Activated CD8-positive, alpha-beta memory T cell treated with anti-CD3 and anti-CD28 coated beads, Interleukin-2, amount 10 ng/mL, durations not matched to agents 7 days and 5 days (primary cell): ENCODE results near the gene GNL3. TPM values are rescaled to one million over a fixed set of nuclear protein-coding genes. Genes with fewer than 3 reads are reported as not detected.
"Not testable (repeated sequence)": the region's sequence is repeated elsewhere in the genome, so short reads cannot be mapped to it uniquely, and the experiment has no call there.

Experiments used
- ATAC-seq: fragments of 150-1000 bp; cut with Tn5 transposase; one replicate; pipeline ENCODE4 v1.10.0; 2021; ENCODE audit warnings: moderate library complexity
- CTCF ChIA-PET: fragments of 350-600 bp; sonication (Branson Sonifier 250); formaldehyde crosslinking; loops from one replicate; lab custom pipeline; 2021; ENCODE audit warnings: antibody characterized with exemption; lab: Charles Lee
- DNase-seq: peaks from one replicate; pipeline ENCODE4 v3.0.0-alpha.2; 2020
- H3K27ac Mint-ChIP-seq: one replicate; pipeline ENCODE4 v1.8.0; 2021; ENCODE audit warnings: mild to moderate bottlenecking, mixed read lengths
- H3K27me3 Mint-ChIP-seq: one replicate; pipeline ENCODE4 v1.8.0; 2021; ENCODE audit warnings: mixed read lengths
- H3K36me3 Mint-ChIP-seq: one replicate; pipeline ENCODE4 v1.8.0; 2021; ENCODE audit warnings: mild to moderate bottlenecking, mixed read lengths
- H3K4me1 Mint-ChIP-seq: one replicate; pipeline ENCODE4 v1.8.0; 2021; ENCODE audit warnings: mixed read lengths
- H3K4me3 Mint-ChIP-seq: one replicate; pipeline ENCODE4 v1.8.0; 2021; ENCODE audit warnings: mild to moderate bottlenecking, moderate library complexity, mixed read lengths
- H3K9me3 Mint-ChIP-seq: one replicate; pipeline ENCODE4 v1.8.0; 2022; ENCODE audit warnings: low read depth, mixed read lengths
- total RNA-seq, 2 experiments: library from RNA; stranded (reverse); gene quantifications; one replicate each; pipeline ENCODE4 v1.2.3, GENCODE V29; 2021

GNL3 gene
- total RNA-seq, 2 experiments from 2014 or later: 86.8 to 116 TPM

- H3K27ac Mint-ChIP-seq, H3K9me3 Mint-ChIP-seq, DNase-seq, H3K27me3 Mint-ChIP-seq, H3K4me3 Mint-ChIP-seq, CTCF ChIA-PET, ATAC-seq: not testable (repeated sequence)
- H3K4me1 Mint-ChIP-seq: peaks cover 35% of the 10 kb centered on the region
- peaks cover 56% of the 10 kb centered on the region for H3K36me3 Mint-ChIP-seq
Measured at GRCh38 chr3:52676201-52676600, 9.6 kb upstream of the GNL3 start.

GRCh38 chr3:52678265-52679198 lies 7.3 kb upstream of the GNL3 start:
- Mint-ChIP-seq H3K27ac (no peak overlapping the region), H3K4me3 (no peak overlapping the region), H3K4me1 (peaks cover 39% of the 10 kb centered on the region), H3K27me3 (no peaks in the 10 kb centered on the region), H3K9me3 (no peaks in the 10 kb centered on the region), H3K36me3 (peaks cover 52% of the 10 kb centered on the region)
- no peak for ATAC-seq
- CTCF ChIA-PET: interaction anchor here (1.1 kb wide), 1 partner anchor 229 kb away, joined by 3 read pairs; no protein-coding TSS in a partner anchor
- no peak for DNase-seq

DNA sequence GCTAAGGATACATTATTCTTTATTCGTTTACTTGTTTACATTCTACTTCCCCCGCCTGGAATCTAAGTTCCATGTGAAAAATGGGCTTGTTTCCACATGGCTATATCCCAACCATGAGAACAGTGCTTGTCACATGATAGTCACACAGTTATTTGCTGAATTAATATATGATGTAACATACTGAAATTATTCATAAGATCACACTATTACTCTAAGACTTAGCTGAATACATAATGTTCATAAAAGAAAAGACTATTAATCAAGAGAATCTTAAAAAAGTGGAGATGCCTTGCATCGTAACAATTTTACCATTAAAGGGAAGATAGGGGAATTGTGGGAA lies 6.7 kb upstream of the GNL3 start:
- Mint-ChIP-seq H3K9me3 (no peaks in the 10 kb centered on the region), H3K36me3 (peaks cover 52% of the 10 kb centered on the region), H3K27me3 (no peaks in the 10 kb centered on the region), H3K4me3 (no peak overlapping the region), H3K27ac (peak overlapping the region; percentile 30), H3K4me1 (peaks cover 46% of the 10 kb centered on the region)
- ATAC-seq (no peak), DNase-seq (no peak)
- CTCF ChIA-PET: no interaction called here

DNA sequence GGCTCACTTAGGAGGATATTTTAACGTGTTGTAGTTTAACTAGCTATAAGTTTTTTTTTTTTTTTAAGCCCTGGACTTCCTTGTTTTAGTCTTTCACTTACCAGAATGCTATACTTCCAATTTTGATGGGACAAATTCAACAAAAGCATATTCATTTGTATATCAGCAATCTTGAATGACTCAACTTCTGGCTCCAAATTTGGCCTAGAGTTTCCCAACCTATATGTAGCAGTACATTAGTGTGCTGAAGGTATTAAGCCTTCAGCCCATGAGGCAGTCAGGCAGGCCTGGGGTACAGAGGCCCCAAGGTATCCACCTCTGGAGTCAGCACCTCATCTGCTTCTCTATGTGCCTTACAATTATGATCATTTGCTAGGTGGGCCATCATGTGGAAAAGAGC lies 6.0 kb upstream of the GNL3 start:
- H3K36me3 Mint-ChIP-seq: peaks cover 53% of the 10 kb centered on the region
- ATAC-seq: no peak
- H3K27ac Mint-ChIP-seq: no peak overlapping the region
- CTCF ChIA-PET: no interaction called here
- no peak for DNase-seq
- no peak overlapping the region for H3K4me3 Mint-ChIP-seq
- no peaks in the 10 kb centered on the region for H3K27me3 Mint-ChIP-seq
- peaks cover 52% of the 10 kb centered on the region for H3K4me1 Mint-ChIP-seq
- H3K9me3 Mint-ChIP-seq: no peaks in the 10 kb centered on the region

DNA sequence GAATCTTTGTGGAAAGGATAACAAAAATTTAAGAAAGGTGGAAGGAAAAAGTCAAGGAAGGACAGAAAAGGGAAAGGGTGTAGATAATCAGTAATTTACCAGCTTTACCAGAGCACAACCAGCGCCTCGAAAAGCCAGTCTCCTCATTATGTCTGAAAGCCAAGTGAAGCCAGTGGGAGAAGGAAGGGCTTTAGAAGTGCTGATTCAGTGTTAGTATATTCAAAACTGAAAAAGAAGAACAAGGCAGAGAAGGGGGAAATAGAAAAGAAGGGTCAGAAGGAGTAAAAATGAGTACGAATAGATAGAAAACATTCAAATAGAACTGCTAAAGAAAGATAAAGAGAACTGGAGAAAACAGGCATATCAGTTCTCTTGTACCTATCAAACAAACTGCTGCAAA lies 4.2 kb upstream of the GNL3 start:
- Mint-ChIP-seq H3K9me3 (no peaks in the 10 kb centered on the region), H3K4me3 (no peak overlapping the region), H3K4me1 (peaks cover 58% of the 10 kb centered on the region), H3K36me3 (peaks cover 44% of the 10 kb centered on the region), H3K27ac (peak overlapping the region; percentile 65), H3K27me3 (no peaks in the 10 kb centered on the region)
- no peak for DNase-seq
- ATAC-seq: no peak
- CTCF ChIA-PET: interaction anchor here (0.6 to 1.0 kb wide), 2 partner anchors 129 to 135 kb away, joined by 3 to 4 read pairs; no protein-coding TSS in a partner anchor

DNA sequence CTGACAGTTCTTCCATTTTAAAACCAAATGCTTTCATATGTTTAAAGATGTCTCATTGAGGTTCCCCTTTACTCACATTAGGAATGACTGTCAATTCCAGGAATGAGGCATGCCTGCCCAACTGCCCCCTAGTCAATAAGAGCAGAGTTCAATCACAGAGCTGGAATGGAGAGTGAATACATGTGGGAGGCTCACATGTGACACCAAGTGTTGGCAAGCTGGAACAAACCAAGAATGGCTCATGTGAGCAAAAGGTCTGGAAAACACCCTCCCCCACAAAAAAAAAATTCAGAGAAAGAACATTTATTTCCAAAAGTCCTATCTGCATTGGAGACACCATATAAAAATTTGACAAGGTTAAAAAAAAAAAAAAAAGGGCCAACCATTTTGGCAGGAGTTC lies 3.8 kb upstream of the GNL3 start:
- CTCF ChIA-PET: interaction anchor here (0.6 to 1.0 kb wide), 2 partner anchors 129 to 135 kb away, joined by 3 to 4 read pairs; no protein-coding TSS in a partner anchor
- Mint-ChIP-seq H3K36me3 (peaks cover 43% of the 10 kb centered on the region), H3K27ac (peak overlapping the region; percentile 65), H3K27me3 (no peaks in the 10 kb centered on the region), H3K9me3 (no peaks in the 10 kb centered on the region), H3K4me1 (peaks cover 62% of the 10 kb centered on the region), H3K4me3 (no peak overlapping the region)
- ATAC-seq (no peak), DNase-seq (no peak)

GRCh38 chr3:52683611-52684010 lies 2.2 kb upstream of the GNL3 start:
- Mint-ChIP-seq H3K4me1 (peaks cover 78% of the 10 kb centered on the region), H3K36me3 (peaks cover 49% of the 10 kb centered on the region), H3K9me3 (no peaks in the 10 kb centered on the region), H3K27me3 (no peaks in the 10 kb centered on the region), H3K4me3 (no peak overlapping the region), H3K27ac (no peak overlapping the region)
- DNase-seq (no peak), ATAC-seq (no peak)
- CTCF ChIA-PET: no interaction called here

- DNase-seq (no peak), ATAC-seq (no peak)
- no peaks in the 10 kb centered on the region for H3K9me3 Mint-ChIP-seq
- H3K4me1 Mint-ChIP-seq: peaks cover 78% of the 10 kb centered on the region
- H3K4me3 Mint-ChIP-seq: peak overlapping the region; percentile 83
- no peaks in the 10 kb centered on the region for H3K27me3 Mint-ChIP-seq
- peaks cover 51% of the 10 kb centered on the region for H3K36me3 Mint-ChIP-seq
- CTCF ChIA-PET: no interaction called here
- peak overlapping the region; percentile 88 for H3K27ac Mint-ChIP-seq
Measured at GRCh38 chr3:52684184-52684583, 1.6 kb upstream of the GNL3 start.

DNA sequence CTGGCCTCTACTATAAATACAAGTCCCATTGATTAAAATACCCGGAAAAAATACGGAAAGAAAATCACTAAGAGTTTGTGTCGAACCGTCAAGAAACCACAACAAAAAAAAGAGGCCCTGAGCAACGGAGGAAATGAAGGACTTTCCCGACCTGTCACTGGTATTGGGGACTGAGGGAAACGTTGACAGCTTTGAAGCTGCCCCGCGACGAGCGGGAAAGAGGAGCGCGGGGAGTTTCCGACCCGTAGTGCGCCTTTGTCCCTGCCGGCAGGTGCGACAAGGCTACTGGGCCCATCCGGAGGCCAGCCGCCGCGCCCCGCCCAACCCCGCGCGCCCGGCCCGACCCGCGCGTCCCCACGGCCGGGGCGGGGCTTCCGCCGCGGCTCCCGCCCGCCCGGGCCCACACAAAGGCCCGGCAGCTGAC lies 535 bp upstream of the GNL3 start:
- Mint-ChIP-seq H3K4me1 (peaks cover 77% of the 10 kb centered on the region), H3K4me3 (peak overlapping the region; percentile 93), H3K27ac (peak overlapping the region; percentile 88), H3K9me3 (no peaks in the 10 kb centered on the region), H3K36me3 (peaks cover 50% of the 10 kb centered on the region), H3K27me3 (no peaks in the 10 kb centered on the region)
- DNase-seq (peak; percentile 86), ATAC-seq (peak; percentile 82)
- CTCF ChIA-PET: interaction anchor here (0.8 kb wide), 1 partner anchor 158 kb away, joined by 3 read pairs; no protein-coding TSS in a partner anchor

DNA sequence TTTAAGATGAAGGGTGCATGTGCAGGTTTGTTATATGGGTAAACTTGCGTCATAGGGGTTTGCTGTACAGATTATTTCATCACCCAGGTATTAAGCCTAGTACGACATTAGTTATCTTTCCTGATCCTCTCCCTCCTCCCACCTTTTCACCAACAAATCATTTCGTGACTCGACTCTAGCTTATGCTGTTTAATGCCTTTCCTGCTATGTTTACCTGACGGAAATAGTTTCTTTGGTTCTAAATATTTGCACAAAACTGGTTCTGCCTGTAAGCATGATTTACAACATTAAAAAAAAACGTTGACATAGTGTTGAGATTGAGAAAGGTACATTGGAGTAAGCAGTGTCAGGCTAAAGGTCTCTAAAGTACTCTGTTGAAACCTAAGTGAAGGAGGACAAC lies 2.4 kb downstream of the GNL3 start:
- H3K36me3 Mint-ChIP-seq: peaks cover 58% of the 10 kb centered on the region
- H3K4me1 Mint-ChIP-seq: peaks cover 66% of the 10 kb centered on the region
- H3K9me3 Mint-ChIP-seq: no peaks in the 10 kb centered on the region
- ATAC-seq (no peak), DNase-seq (no peak)
- H3K27ac Mint-ChIP-seq: peak overlapping the region; percentile 40
- H3K4me3 Mint-ChIP-seq: no peak overlapping the region
- H3K27me3 Mint-ChIP-seq: no peaks in the 10 kb centered on the region
- CTCF ChIA-PET: interaction anchor here (1.2 to 2.0 kb wide), 3 partner anchors 8 to 55 kb away, joined by 4 read pairs; no protein-coding TSS in a partner anchor

- CTCF ChIA-PET: interaction anchor here (2.0 kb wide), 1 partner anchor 54 kb away, joined by 4 read pairs; no protein-coding TSS in a partner anchor
- peaks cover 58% of the 10 kb centered on the region for H3K4me1 Mint-ChIP-seq
- peak overlapping the region; percentile 66 for H3K27ac Mint-ChIP-seq
- peaks cover 65% of the 10 kb centered on the region for H3K36me3 Mint-ChIP-seq
- no peaks in the 10 kb centered on the region for H3K27me3 Mint-ChIP-seq
- H3K9me3 Mint-ChIP-seq: no peaks in the 10 kb centered on the region
- no peak overlapping the region for H3K4me3 Mint-ChIP-seq
- DNase-seq (no peak), ATAC-seq (no peak)
Measured at GRCh38 chr3:52689151-52689550, 3.3 kb downstream of the GNL3 start.

DNA sequence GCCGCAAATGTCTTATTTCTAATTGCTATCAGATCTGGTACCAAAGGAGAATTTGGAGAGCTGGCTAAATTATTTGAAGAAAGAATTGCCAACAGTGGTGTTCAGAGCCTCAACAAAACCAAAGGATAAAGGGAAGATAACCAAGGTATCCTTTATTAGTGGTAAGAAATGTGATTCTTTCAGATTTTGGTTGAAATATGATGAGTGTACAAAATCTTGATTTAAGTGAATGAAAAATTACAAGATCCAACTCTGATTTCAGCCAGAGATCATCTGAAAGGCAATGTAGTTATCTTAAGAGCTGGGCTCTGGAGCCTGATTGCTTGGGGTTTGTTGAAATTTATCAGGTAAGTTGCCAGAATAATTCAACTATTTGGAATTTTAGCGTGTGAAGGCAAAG lies 4.7 kb downstream of the GNL3 start:
- H3K4me1 Mint-ChIP-seq: peaks cover 51% of the 10 kb centered on the region
- CTCF ChIA-PET: no interaction called here
- no peak overlapping the region for H3K27ac Mint-ChIP-seq
- H3K4me3 Mint-ChIP-seq: no peak overlapping the region
- DNase-seq (no peak), ATAC-seq (no peak)
- no peaks in the 10 kb centered on the region for H3K9me3 Mint-ChIP-seq
- peaks cover 74% of the 10 kb centered on the region for H3K36me3 Mint-ChIP-seq
- no peaks in the 10 kb centered on the region for H3K27me3 Mint-ChIP-seq

DNA sequence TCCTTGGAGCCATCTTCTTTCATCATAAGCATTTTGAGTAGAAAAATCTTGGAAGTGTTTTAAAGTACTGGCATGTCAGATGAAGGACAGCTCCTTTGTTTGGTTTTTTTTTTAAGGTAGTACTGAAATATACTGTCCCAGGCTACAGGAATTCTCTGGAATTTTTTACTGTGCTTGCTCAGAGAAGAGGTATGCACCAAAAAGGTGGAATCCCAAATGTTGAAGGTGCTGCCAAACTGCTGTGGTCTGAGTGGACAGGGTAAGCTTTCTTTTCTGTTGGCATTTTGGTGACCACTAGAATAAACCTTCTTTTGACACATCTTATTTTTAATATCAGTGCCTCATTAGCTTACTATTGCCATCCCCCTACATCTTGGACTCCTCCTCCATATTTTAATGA lies 7.2 kb downstream of the GNL3 start:
- H3K4me1 Mint-ChIP-seq: peaks cover 39% of the 10 kb centered on the region
- H3K27ac Mint-ChIP-seq: peak overlapping the region; percentile 48
- peaks cover 67% of the 10 kb centered on the region for H3K36me3 Mint-ChIP-seq
- no peaks in the 10 kb centered on the region for H3K27me3 Mint-ChIP-seq
- ATAC-seq: no peak
- H3K9me3 Mint-ChIP-seq: no peaks in the 10 kb centered on the region
- CTCF ChIA-PET: interaction anchor here (4.2 kb wide), 1 partner anchor 12 kb away, joined by 18 read pairs; the partner anchor contains the start of genes GLT8D1 and SPCS1
- no peak for DNase-seq
- no peak overlapping the region for H3K4me3 Mint-ChIP-seq
